Measurements from ENCODE around the gene GLRA3. TPM values are rescaled to one million over a fixed set of nuclear protein-coding genes. Genes with fewer than 3 reads are reported as not detected.

Gene GLRA3
- total RNA-seq, 6 experiments from 2014 or later: not detected

DNA sequence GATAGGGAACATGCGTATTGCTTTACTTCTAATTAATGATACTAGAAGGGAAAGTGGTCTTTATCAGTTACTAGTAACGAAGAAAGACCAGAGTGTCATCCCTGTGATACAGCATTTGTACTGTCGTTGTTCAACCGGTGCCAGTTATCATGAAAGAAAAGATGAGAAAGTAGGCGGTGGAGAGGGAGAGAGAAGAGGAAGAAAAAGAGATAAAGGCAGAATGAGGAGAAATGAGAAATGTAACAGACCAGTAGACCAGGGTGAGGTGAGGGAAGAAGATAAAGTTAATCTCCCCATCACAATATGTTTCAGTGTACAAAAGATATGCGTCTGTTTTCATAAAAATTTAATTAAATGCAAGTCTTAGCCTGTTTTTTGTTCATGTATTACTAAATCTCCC lies 171.6 kb downstream of the GLRA3 start:
- no peaks in the 10 kb centered on the region for H3K36me3 ChIP-seq
- no peaks in the 10 kb centered on the region for H3K4me1 ChIP-seq
- H3K27ac ChIP-seq: no peak overlapping the region
- TF ChIP-seq, protein P1, sequence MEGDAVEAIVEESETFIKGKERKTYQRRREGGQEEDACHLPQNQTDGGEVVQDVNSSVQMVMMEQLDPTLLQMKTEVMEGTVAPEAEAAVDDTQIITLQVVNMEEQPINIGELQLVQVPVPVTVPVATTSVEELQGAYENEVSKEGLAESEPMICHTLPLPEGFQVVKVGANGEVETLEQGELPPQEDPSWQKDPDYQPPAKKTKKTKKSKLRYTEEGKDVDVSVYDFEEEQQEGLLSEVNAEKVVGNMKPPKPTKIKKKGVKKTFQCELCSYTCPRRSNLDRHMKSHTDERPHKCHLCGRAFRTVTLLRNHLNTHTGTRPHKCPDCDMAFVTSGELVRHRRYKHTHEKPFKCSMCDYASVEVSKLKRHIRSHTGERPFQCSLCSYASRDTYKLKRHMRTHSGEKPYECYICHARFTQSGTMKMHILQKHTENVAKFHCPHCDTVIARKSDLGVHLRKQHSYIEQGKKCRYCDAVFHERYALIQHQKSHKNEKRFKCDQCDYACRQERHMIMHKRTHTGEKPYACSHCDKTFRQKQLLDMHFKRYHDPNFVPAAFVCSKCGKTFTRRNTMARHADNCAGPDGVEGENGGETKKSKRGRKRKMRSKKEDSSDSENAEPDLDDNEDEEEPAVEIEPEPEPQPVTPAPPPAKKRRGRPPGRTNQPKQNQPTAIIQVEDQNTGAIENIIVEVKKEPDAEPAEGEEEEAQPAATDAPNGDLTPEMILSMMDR (IDR thresholded peaks at IDR 0.05): no peak
- no peak for TF ChIP-seq POLR2A (IDR thresholded peaks at IDR 0.05)
- H3K4me3 ChIP-seq: no peak overlapping the region
- H3K27me3 ChIP-seq: no peaks in the 10 kb centered on the region
- ATAC-seq (no peak), DNase-seq (no peak)
- no peaks in the 10 kb centered on the region for H3K9me3 ChIP-seq
- intact Hi-C loops (cut with DNase I): no loop called here
- 67% methylated on average over 6 of the region's 6 CpGs for WGBS (ENCODE audit: insufficient coverage, low coverage, low lambda C conversion rate, missing lambda C conversion rate)

DNA sequence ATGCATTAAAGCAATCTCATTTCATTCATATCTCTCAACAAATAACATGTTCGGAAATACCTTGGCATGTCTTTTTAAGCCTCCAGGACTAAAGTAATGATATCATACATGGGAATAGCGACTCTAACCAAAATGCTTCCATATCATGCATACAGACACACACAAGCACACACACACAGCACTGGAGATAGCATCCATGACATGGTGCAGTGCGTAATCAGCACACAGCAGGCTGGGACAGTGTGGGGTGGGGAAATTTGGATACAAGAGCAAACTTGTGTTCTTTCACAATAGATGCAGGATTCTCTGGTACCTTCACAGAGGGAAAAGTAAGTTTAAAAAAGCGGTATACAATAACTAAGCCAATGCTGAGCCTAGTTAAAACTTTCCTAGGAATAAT lies 174.4 kb downstream of the GLRA3 start:
- H3K9me3 ChIP-seq: no peaks in the 10 kb centered on the region
- no peaks in the 10 kb centered on the region for H3K27me3 ChIP-seq
- no peak overlapping the region for H3K4me3 ChIP-seq
- WGBS (ENCODE audit: insufficient coverage, low coverage, low lambda C conversion rate, missing lambda C conversion rate): 47% methylated on average over 4 of the region's 4 CpGs
- intact Hi-C loops (cut with DNase I): no loop called here
- H3K4me1 ChIP-seq: no peaks in the 10 kb centered on the region
- DNase-seq (no peak), ATAC-seq (no peak)
- H3K36me3 ChIP-seq: no peaks in the 10 kb centered on the region
- no peak for TF ChIP-seq POLR2A (IDR thresholded peaks at IDR 0.05)
- TF ChIP-seq, protein P1 (IDR thresholded peaks at IDR 0.05): no peak
- H3K27ac ChIP-seq: no peak overlapping the region

DNA sequence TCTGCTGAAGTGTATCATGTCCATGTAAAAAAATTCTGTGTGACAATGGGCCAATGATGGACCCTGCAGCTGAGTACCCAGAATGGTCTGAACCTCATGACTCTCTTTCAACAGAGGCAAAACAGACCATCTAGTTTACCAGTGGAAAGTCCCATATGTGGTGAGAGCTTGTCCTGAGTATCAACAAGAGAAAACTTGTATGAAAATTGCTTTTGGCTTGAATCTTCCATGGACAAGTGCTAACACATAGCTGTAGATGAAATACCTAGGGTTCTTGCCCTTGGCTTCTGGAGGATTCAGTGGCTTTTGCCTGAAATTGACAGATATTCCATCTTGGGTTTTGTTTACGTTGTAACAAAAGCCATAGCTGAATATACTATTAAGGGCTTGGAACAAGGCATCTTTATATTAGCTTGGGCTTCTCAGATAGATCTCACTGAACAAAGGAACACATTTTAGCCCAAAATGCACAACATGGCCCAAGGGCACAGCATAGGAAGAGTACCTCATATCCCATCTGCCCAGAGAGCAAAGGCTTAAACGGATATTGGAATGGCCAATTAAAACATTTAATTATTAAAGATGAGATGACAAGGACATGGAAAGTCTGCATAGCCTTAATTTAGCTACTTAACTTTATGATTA lies 178.2 kb downstream of the GLRA3 start:
- TF ChIP-seq, protein P1 (IDR thresholded peaks at IDR 0.05): no peak
- no peak for TF ChIP-seq POLR2A (IDR thresholded peaks at IDR 0.05)
- Histone ChIP-seq H3K27me3 (no peaks in the 10 kb centered on the region), H3K36me3 (no peaks in the 10 kb centered on the region), H3K4me3 (no peak overlapping the region), H3K9me3 (no peaks in the 10 kb centered on the region), H3K27ac (no peak overlapping the region), H3K4me1 (no peaks in the 10 kb centered on the region)
- intact Hi-C loops (cut with DNase I): no loop called here
- 23% methylated on average over 2 of the region's 2 CpGs for WGBS (ENCODE audit: insufficient coverage, low coverage, low lambda C conversion rate, missing lambda C conversion rate)
- DNase-seq: no peak
- ATAC-seq: no peak

DNA sequence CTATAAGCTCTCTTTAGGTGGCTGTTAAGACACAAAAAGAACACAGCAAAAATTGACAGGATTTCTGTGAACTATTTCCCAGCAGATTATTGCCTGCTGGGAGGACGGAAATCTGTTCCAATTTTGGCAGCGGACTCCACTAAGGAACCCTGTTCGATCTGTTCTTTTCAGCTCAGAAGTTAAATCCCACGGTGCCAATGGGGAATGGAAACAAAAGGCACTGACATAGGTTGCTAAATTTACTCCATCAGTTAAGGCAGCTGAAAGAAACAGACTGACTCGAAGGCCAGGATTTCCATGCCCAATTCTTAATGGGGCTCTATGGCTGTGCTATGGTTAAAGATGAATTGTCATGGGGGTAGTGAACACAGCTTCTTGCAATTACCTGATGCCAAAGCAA lies 180.2 kb downstream of the GLRA3 start:
- ATAC-seq: no peak
- intact Hi-C loops (cut with DNase I): no loop called here
- H3K27me3 ChIP-seq: no peaks in the 10 kb centered on the region

DNA sequence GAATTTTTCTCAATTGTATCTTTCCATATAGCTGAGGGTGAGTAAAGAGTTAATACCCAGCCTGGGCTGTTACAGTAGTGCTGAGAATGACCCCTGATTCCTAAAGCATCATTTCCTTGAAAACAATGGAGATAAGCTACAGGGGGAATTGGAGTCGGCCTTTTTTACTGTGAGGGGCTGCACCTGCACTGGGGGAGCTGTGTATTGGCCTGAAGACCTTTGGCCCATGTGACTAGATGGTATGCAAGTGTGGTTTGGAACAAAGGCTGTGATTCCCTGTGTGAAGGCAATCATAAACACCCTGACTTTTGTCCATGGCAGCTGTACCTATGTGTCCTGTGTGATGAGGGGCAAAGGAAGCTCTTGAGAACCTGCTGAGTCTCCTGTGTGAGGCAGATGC lies 182.7 kb downstream of the GLRA3 start:
- H3K27me3 ChIP-seq: no peaks in the 10 kb centered on the region
- TF ChIP-seq POLR2A (IDR thresholded peaks at IDR 0.05): no peak
- TF ChIP-seq, protein P1 (IDR thresholded peaks at IDR 0.05): no peak
- no peak for DNase-seq
- ATAC-seq: no peak
- H3K9me3 ChIP-seq: no peaks in the 10 kb centered on the region
- intact Hi-C loops (cut with DNase I): no loop called here
- no peaks in the 10 kb centered on the region for H3K4me1 ChIP-seq
- H3K4me3 ChIP-seq: no peak overlapping the region
- H3K27ac ChIP-seq: no peak overlapping the region
- 8% methylated on average over 1 of the region's 1 CpG for WGBS (ENCODE audit: insufficient coverage, low coverage, low lambda C conversion rate, missing lambda C conversion rate)
- no peaks in the 10 kb centered on the region for H3K36me3 ChIP-seq

More for the DNA sequence above, 180.2 kb downstream of the GLRA3 start:
- H3K36me3 ChIP-seq: no peaks in the 10 kb centered on the region
- no peak overlapping the region for H3K27ac ChIP-seq
- H3K9me3 ChIP-seq: no peaks in the 10 kb centered on the region
- H3K4me1 ChIP-seq: no peaks in the 10 kb centered on the region
- 48% methylated on average over 3 of the region's 5 CpGs for WGBS (ENCODE audit: insufficient coverage, low coverage, low lambda C conversion rate, missing lambda C conversion rate)
- DNase-seq: no peak
- TF ChIP-seq POLR2A (IDR thresholded peaks at IDR 0.05): no peak
- no peak overlapping the region for H3K4me3 ChIP-seq
